ENCODE measurements around the gene DOCK1.

Gene DOCK1

DNA sequence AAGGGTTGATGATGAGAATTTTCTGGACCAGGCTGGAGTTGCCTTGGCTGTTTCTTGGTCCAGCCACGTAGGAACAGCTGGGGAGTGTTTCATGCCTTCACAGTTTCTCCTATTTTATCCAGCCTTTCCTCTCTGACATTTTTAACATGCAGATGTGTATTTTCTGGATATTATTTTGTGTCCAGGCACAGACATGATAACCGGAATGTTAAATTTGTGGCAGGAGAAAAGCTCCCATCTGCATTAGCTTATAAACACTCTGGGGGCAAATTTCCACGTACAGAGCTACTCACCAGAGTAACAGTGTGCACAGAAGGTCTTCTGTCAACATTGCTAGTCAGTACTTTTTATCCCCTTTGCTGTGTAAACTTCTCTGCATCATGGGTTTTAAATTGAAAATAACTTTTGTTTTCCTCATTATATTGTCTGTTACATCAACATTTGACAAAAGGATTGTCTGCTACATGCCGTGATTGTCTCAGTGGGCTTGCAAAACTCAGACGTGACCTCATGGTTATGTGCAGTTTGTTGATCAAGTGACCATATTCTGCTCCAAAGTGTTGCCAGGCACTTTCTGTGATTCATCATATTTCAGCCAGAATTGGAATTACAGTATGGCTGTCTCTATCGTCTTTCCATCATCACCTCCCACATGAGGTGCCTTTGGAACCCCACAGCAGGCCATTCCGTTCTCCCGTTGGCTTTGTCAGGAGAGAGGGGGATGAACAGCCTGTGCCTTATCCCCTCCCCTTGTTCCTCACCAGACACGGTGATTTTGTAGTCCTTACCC, 249.8 kb downstream of the DOCK1 start:
- no peak overlapping the region for H3K14ac ChIP-seq (ENCODE audit: low read length)
- H3K36me3 ChIP-seq (ENCODE audit: control insufficient read depth in 1 of 2, insufficient read depth in 2 of 2, low read length in 2 of 2), result no peaks in the 10 kb centered on the region
- H3K18ac ChIP-seq (ENCODE audit: low read length), result no peak overlapping the region

DNA sequence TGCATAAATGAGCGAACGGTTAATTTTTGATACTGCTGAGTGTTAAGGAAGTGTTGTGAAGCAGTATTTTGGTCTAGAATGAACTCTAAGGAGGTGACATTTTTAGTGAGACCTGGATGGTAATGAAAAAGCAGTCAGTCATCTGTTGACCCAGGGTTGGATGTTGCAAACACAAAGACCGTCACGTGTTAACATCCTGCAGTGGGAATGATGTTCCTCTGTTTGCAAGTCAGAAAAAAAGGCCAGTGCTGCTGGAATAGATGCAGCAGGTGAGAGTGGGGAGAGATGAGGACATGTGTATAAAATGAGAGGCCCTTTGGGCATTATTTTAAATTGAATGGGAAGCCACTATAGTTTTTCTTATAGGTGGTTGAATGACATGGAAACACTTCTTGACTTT, 251.9 kb downstream of the DOCK1 start:
- no peaks in the 10 kb centered on the region for H3K79me2 ChIP-seq (ENCODE audit: control insufficient read depth, insufficient read depth, low read length, poor library complexity)
- no peak overlapping the region for H3K27ac ChIP-seq (ENCODE audit: low read depth, low read length)
- H3K18ac ChIP-seq (ENCODE audit: low read length), result no peak overlapping the region
- no peaks in the 10 kb centered on the region for H3K27me3 ChIP-seq (ENCODE audit: insufficient read depth, low read length)
- no peak overlapping the region for H2BK12ac ChIP-seq (ENCODE audit: low read length)
- H2AFZ ChIP-seq (ENCODE audit: insufficient read depth, low read length, poor library complexity), result no peak overlapping the region
- H3K4me2 ChIP-seq (ENCODE audit: low read length), result no peak overlapping the region
- no peak for DNase-seq
- no peak overlapping the region for H2BK5ac ChIP-seq (ENCODE audit: low read depth, low read length, poor library complexity)
- no peak overlapping the region for H2BK120ac ChIP-seq (ENCODE audit: insufficient read depth, low read length, poor library complexity)
- no peak overlapping the region for H3K23ac ChIP-seq (ENCODE audit: low read length)
- WGBS (ENCODE audit: extremely low coverage, insufficient coverage, insufficient read length), result no CpG with 5 or more reads among the region's 4 CpGs
- H2AK5ac ChIP-seq (ENCODE audit: low read length), result no peak overlapping the region
- no peak overlapping the region for H3K4ac ChIP-seq (ENCODE audit: low read depth, low read length)
- H4K12ac ChIP-seq (ENCODE audit: low read depth, low read length), result no peak overlapping the region
- no peak overlapping the region for H3K14ac ChIP-seq (ENCODE audit: low read length)
- no peak overlapping the region for H4K8ac ChIP-seq (ENCODE audit: low read depth, low read length)
- H3K9me3 ChIP-seq (ENCODE audit: insufficient read depth, low read depth, low read length), result no peaks in the 10 kb centered on the region
- no peak overlapping the region for H4K91ac ChIP-seq (ENCODE audit: low read depth, low read length)
- H3K9ac ChIP-seq (ENCODE audit: low read length), result no peak overlapping the region
- no peaks in the 10 kb centered on the region for H3K4me1 ChIP-seq (ENCODE audit: control insufficient read depth in 1 of 2, insufficient read depth in 2 of 2, low read length in 2 of 2)
- H3K36me3 ChIP-seq (ENCODE audit: control insufficient read depth in 1 of 2, insufficient read depth in 2 of 2, low read length in 2 of 2), result no peaks in the 10 kb centered on the region
- no peaks in the 10 kb centered on the region for H3K79me1 ChIP-seq (ENCODE audit: low read length)
- H3K4me3 ChIP-seq (ENCODE audit: low read depth, low read length), result no peak overlapping the region

More for the DNA sequence above, 249.8 kb downstream of the DOCK1 start:
- Histone ChIP-seq H3K4ac (ENCODE audit: low read depth, low read length) (no peak overlapping the region), H4K12ac (ENCODE audit: low read depth, low read length) (no peak overlapping the region), H2BK120ac (ENCODE audit: insufficient read depth, low read length, poor library complexity) (no peak overlapping the region), H2BK5ac (ENCODE audit: low read depth, low read length, poor library complexity) (no peak overlapping the region), H3K23ac (ENCODE audit: low read length) (no peak overlapping the region), H3K9ac (ENCODE audit: low read length) (no peak overlapping the region), H3K9me3 (ENCODE audit: insufficient read depth, low read depth, low read length) (no peaks in the 10 kb centered on the region), H3K27ac (ENCODE audit: low read depth, low read length) (no peak overlapping the region), H2BK12ac (ENCODE audit: low read length) (no peak overlapping the region), H3K4me2 (ENCODE audit: low read length) (no peak overlapping the region), H2AFZ (ENCODE audit: insufficient read depth, low read length, poor library complexity) (no peak overlapping the region), H3K4me1 (ENCODE audit: control insufficient read depth in 1 of 2, insufficient read depth in 2 of 2, low read length in 2 of 2) (no peaks in the 10 kb centered on the region), H2AK5ac (ENCODE audit: low read length) (no peak overlapping the region), H4K91ac (ENCODE audit: low read depth, low read length) (no peak overlapping the region), H3K79me2 (ENCODE audit: control insufficient read depth, insufficient read depth, low read length, poor library complexity) (no peaks in the 10 kb centered on the region), H3K27me3 (ENCODE audit: insufficient read depth, low read length) (no peaks in the 10 kb centered on the region), H3K79me1 (ENCODE audit: low read length) (no peaks in the 10 kb centered on the region), H4K8ac (ENCODE audit: low read depth, low read length) (no peak overlapping the region), H3K4me3 (ENCODE audit: low read depth, low read length) (no peak overlapping the region)
- WGBS (ENCODE audit: extremely low coverage, insufficient coverage, insufficient read length), result no CpG with 5 or more reads among the region's 9 CpGs
- no peak for DNase-seq

DNA sequence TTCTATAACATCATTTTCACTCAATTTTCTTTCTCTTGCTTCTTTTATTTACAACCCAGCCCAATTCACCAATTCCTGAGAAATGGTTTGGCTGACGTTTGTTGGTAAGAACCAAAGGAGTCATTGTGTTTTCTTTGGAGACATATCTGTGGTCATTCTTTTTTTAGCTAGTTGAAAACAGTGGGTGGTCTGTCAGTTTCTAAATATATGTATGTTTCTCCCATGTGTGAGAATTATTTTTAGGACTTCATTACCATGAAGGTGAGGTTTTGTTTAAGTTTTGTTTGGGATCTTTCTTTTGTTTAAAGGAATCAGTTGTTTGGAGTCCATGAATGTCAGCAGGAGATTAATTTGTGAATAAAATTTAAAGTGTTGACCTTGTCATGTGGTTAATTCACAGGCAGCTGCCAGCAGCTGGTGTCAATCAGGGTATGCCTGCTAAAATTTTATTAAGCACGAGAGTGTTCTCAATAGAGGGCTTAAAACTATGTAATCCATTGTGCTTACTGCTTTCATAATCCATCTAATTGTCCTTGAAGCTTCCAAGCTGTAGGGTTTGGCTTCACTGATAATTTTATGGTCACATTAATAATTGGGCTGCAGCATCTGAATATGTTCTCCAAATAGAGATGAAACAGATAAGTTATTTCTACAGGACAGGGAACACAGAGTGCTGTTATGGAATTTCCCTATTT, 252.4 kb downstream of the DOCK1 start:
- Histone ChIP-seq H4K91ac (ENCODE audit: low read depth, low read length) (no peak overlapping the region), H3K4me2 (ENCODE audit: low read length) (no peak overlapping the region), H3K14ac (ENCODE audit: low read length) (no peak overlapping the region), H3K18ac (ENCODE audit: low read length) (no peak overlapping the region), H3K9me3 (ENCODE audit: insufficient read depth, low read depth, low read length) (no peaks in the 10 kb centered on the region), H3K27me3 (ENCODE audit: insufficient read depth, low read length) (no peaks in the 10 kb centered on the region), H3K79me1 (ENCODE audit: low read length) (no peaks in the 10 kb centered on the region), H2BK5ac (ENCODE audit: low read depth, low read length, poor library complexity) (no peak overlapping the region), H3K23ac (ENCODE audit: low read length) (no peak overlapping the region), H3K4me1 (ENCODE audit: control insufficient read depth in 1 of 2, insufficient read depth in 2 of 2, low read length in 2 of 2) (no peaks in the 10 kb centered on the region), H2AFZ (ENCODE audit: insufficient read depth, low read length, poor library complexity) (no peak overlapping the region), H2BK120ac (ENCODE audit: insufficient read depth, low read length, poor library complexity) (no peak overlapping the region), H2AK5ac (ENCODE audit: low read length) (no peak overlapping the region), H3K9ac (ENCODE audit: low read length) (no peak overlapping the region), H3K4me3 (ENCODE audit: low read depth, low read length) (no peak overlapping the region), H3K4ac (ENCODE audit: low read depth, low read length) (no peak overlapping the region), H3K27ac (ENCODE audit: low read depth, low read length) (no peak overlapping the region), H4K12ac (ENCODE audit: low read depth, low read length) (no peak overlapping the region), H3K36me3 (ENCODE audit: control insufficient read depth in 1 of 2, insufficient read depth in 2 of 2, low read length in 2 of 2) (no peaks in the 10 kb centered on the region), H4K8ac (ENCODE audit: low read depth, low read length) (no peak overlapping the region), H2BK12ac (ENCODE audit: low read length) (no peak overlapping the region), H3K79me2 (ENCODE audit: control insufficient read depth, insufficient read depth, low read length, poor library complexity) (no peaks in the 10 kb centered on the region)
- no CpG with 5 or more reads among the region's 2 CpGs for whole genome bisulfite sequencing (ENCODE audit: extremely low coverage, insufficient coverage, insufficient read length)
- DNase-seq, result no peak

DNA sequence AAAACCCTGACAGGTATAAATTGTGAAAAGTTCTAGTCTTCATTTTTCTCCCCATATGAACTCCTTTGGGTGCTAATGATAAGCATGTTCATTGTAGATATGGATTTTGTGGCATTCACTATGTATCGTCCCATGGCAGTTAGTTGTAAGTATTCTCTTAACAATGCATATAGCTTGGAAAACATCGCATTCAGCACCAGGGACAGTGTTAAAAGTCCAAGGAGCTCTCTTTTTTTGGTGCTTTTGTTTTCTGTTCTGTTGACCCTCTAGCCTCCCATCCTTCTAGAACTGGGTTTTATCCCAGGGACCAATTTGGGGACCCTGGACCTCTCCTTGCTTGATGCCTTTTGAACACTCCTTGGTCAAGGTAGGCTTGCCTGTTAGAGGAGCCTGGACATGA, 253.4 kb downstream of the DOCK1 start:
- no peak overlapping the region for H3K4me3 ChIP-seq (ENCODE audit: low read depth, low read length)
- no peaks in the 10 kb centered on the region for H3K27me3 ChIP-seq (ENCODE audit: insufficient read depth, low read length)
- H3K36me3 ChIP-seq (ENCODE audit: control insufficient read depth in 1 of 2, insufficient read depth in 2 of 2, low read length in 2 of 2), result no peaks in the 10 kb centered on the region
- no peak overlapping the region for H4K91ac ChIP-seq (ENCODE audit: low read depth, low read length)
- H3K79me1 ChIP-seq (ENCODE audit: low read length), result no peaks in the 10 kb centered on the region
- H3K4me1 ChIP-seq (ENCODE audit: control insufficient read depth in 1 of 2, insufficient read depth in 2 of 2, low read length in 2 of 2), result peaks cover 0 to 5% of the 10 kb centered on the region in 2 experiments
- no peak overlapping the region for H4K8ac ChIP-seq (ENCODE audit: low read depth, low read length)
- H3K4me2 ChIP-seq (ENCODE audit: low read length), result no peak overlapping the region
- H3K23ac ChIP-seq (ENCODE audit: low read length), result no peak overlapping the region
- H3K9ac ChIP-seq (ENCODE audit: low read length), result no peak overlapping the region
- H3K9me3 ChIP-seq (ENCODE audit: insufficient read depth, low read depth, low read length), result no peaks in the 10 kb centered on the region
- no peak overlapping the region for H2BK12ac ChIP-seq (ENCODE audit: low read length)
- H3K14ac ChIP-seq (ENCODE audit: low read length), result no peak overlapping the region
- no peak overlapping the region for H4K12ac ChIP-seq (ENCODE audit: low read depth, low read length)
- no peaks in the 10 kb centered on the region for H3K79me2 ChIP-seq (ENCODE audit: control insufficient read depth, insufficient read depth, low read length, poor library complexity)
- H2AFZ ChIP-seq (ENCODE audit: insufficient read depth, low read length, poor library complexity), result no peak overlapping the region
- no peak overlapping the region for H3K18ac ChIP-seq (ENCODE audit: low read length)
- no peak overlapping the region for H2AK5ac ChIP-seq (ENCODE audit: low read length)
- H3K4ac ChIP-seq (ENCODE audit: low read depth, low read length), result no peak overlapping the region
- H3K27ac ChIP-seq (ENCODE audit: low read depth, low read length), result no peak overlapping the region
- no peak overlapping the region for H2BK5ac ChIP-seq (ENCODE audit: low read depth, low read length, poor library complexity)
- no CpG with 5 or more reads among the region's 2 CpGs for WGBS (ENCODE audit: extremely low coverage, insufficient coverage, insufficient read length)
- H2BK120ac ChIP-seq (ENCODE audit: insufficient read depth, low read length, poor library complexity), result no peak overlapping the region
- no peak for DNase-seq

All from trophoblast cell (in vitro differentiated cells and primary cell).